Measurements from ENCODE around the gene VEGFB. TPM values are rescaled to one million over a fixed set of nuclear protein-coding genes. Genes with fewer than 3 reads are reported as not detected.
A peak's percentile ranks its signal among the peaks of the same experiment; 100 is the strongest.

The VEGFB gene
- total RNA-seq, 2 experiments from 2014 or later: 81.5 to 87.8 TPM

GRCh38 chr11:64269540-64270220 is 35.3 kb downstream of the VEGFB start:
- ChIA-PET POLR2A (interaction anchor here (0.5 to 5.6 kb wide), 18 partner anchors 8 to 301 kb away, joined by 3 to 79 read pairs (median 6); partner anchors contain the start of genes BAD, CCDC88B, ESRRA and FERMT3), CTCF (interaction anchor here (1.0 to 15.6 kb wide), 12 partner anchors 12 to 71 kb away, joined by 3 to 148 read pairs (median 4); partner anchors contain the start of genes CATSPERZ, CCDC88B, ESRRA and FERMT3)
- Mint-ChIP-seq H3K9me3 (ENCODE audit: insufficient read depth) (no peaks in the 10 kb centered on the region), H3K27ac (peak overlapping the region; percentile 97), H3K27me3 (ENCODE audit: low read depth) (no peaks in the 10 kb centered on the region), H3K4me3 (peak overlapping the region; percentile 93), H3K36me3 (ENCODE audit: low read depth) (peaks cover 24% of the 10 kb centered on the region), H3K4me1 (ENCODE audit: low read depth) (peaks cover 34% of the 10 kb centered on the region)
- DNase-seq (peak; percentile 97), ATAC-seq (peak; percentile 74)

- H3K27ac Mint-ChIP-seq: no peak overlapping the region
- H3K4me1 Mint-ChIP-seq (ENCODE audit: low read depth): peaks cover 26% of the 10 kb centered on the region
- H3K27me3 Mint-ChIP-seq (ENCODE audit: low read depth): no peaks in the 10 kb centered on the region
- ATAC-seq: no peak
- ChIA-PET POLR2A (no interaction called here), CTCF (interaction anchor here (15.6 kb wide), 1 partner anchor 28 kb away, joined by 148 read pairs; the partner anchor contains the start of genes CATSPERZ and ESRRA)
- no peak for DNase-seq
- no peak overlapping the region for H3K4me3 Mint-ChIP-seq
- no peaks in the 10 kb centered on the region for H3K9me3 Mint-ChIP-seq (ENCODE audit: insufficient read depth)
- H3K36me3 Mint-ChIP-seq (ENCODE audit: low read depth): peaks cover 23% of the 10 kb centered on the region
Measured at GRCh38 chr11:64275031-64275800, 40.8 kb downstream of the VEGFB start.

GRCh38 chr11:64275841-64276240 is 41.5 kb downstream of the VEGFB start:
- Mint-ChIP-seq H3K27me3 (ENCODE audit: low read depth) (no peaks in the 10 kb centered on the region), H3K27ac (no peak overlapping the region), H3K9me3 (ENCODE audit: insufficient read depth) (no peaks in the 10 kb centered on the region), H3K4me3 (no peak overlapping the region), H3K4me1 (ENCODE audit: low read depth) (peaks cover 24% of the 10 kb centered on the region), H3K36me3 (ENCODE audit: low read depth) (peaks cover 21% of the 10 kb centered on the region)
- DNase-seq: no peak
- POLR2A ChIA-PET: no interaction called here
- CTCF ChIA-PET: interaction anchor here (15.6 kb wide), 1 partner anchor 27 kb away, joined by 148 read pairs; the partner anchor contains the start of genes CATSPERZ and ESRRA
- no peak for ATAC-seq

- peaks cover 22% of the 10 kb centered on the region for H3K4me1 Mint-ChIP-seq (ENCODE audit: low read depth)
- no peaks in the 10 kb centered on the region for H3K9me3 Mint-ChIP-seq (ENCODE audit: insufficient read depth)
- H3K27ac Mint-ChIP-seq: no peak overlapping the region
- ATAC-seq: no peak
- no peak for DNase-seq
- no peak overlapping the region for H3K4me3 Mint-ChIP-seq
- POLR2A ChIA-PET: interaction anchor here (1.7 kb wide), 1 partner anchor 8 kb away, joined by 4 read pairs; no protein-coding TSS in a partner anchor
- CTCF ChIA-PET: interaction anchor here (15.6 kb wide), 1 partner anchor 26 kb away, joined by 148 read pairs; the partner anchor contains the start of genes CATSPERZ and ESRRA
- H3K27me3 Mint-ChIP-seq (ENCODE audit: low read depth): no peaks in the 10 kb centered on the region
- H3K36me3 Mint-ChIP-seq (ENCODE audit: low read depth): peaks cover 27% of the 10 kb centered on the region
Measured at GRCh38 chr11:64276653-64277431, 42.5 kb downstream of the VEGFB start.

GRCh38 chr11:64278576-64279190 is 44.3 kb downstream of the VEGFB start:
- peaks cover 24% of the 10 kb centered on the region for H3K4me1 Mint-ChIP-seq (ENCODE audit: low read depth)
- peak; percentile 13 for ATAC-seq
- ChIA-PET POLR2A (interaction anchor here (1.7 kb wide), 1 partner anchor 10 kb away, joined by 4 read pairs; no protein-coding TSS in a partner anchor), CTCF (interaction anchor here (15.6 kb wide), 1 partner anchor 24 kb away, joined by 148 read pairs; the partner anchor contains the start of genes CATSPERZ and ESRRA)
- H3K27ac Mint-ChIP-seq: no peak overlapping the region
- DNase-seq: no peak
- no peak overlapping the region for H3K4me3 Mint-ChIP-seq
- H3K27me3 Mint-ChIP-seq (ENCODE audit: low read depth): no peaks in the 10 kb centered on the region
- peaks cover 32% of the 10 kb centered on the region for H3K36me3 Mint-ChIP-seq (ENCODE audit: low read depth)
- H3K9me3 Mint-ChIP-seq (ENCODE audit: insufficient read depth): no peaks in the 10 kb centered on the region

GRCh38 chr11:64281957-64282770 is 47.8 kb downstream of the VEGFB start:
- no peak overlapping the region for H3K27ac Mint-ChIP-seq
- peaks cover 36% of the 10 kb centered on the region for H3K4me1 Mint-ChIP-seq (ENCODE audit: low read depth)
- H3K4me3 Mint-ChIP-seq: no peak overlapping the region
- CTCF ChIA-PET: interaction anchor here (0.9 to 8.6 kb wide), 6 partner anchors 10 to 78 kb away, joined by 3 to 118 read pairs (median 5); partner anchors contain the start of genes CATSPERZ and ESRRA
- H3K27me3 Mint-ChIP-seq (ENCODE audit: low read depth): no peaks in the 10 kb centered on the region
- no peak for DNase-seq
- ATAC-seq: no peak
- H3K9me3 Mint-ChIP-seq (ENCODE audit: insufficient read depth): no peaks in the 10 kb centered on the region
- peaks cover 20% of the 10 kb centered on the region for H3K36me3 Mint-ChIP-seq (ENCODE audit: low read depth)
- POLR2A ChIA-PET: interaction anchor here (7.8 kb wide), 1 partner anchor 12 kb away, joined by 79 read pairs; no protein-coding TSS in a partner anchor

GRCh38 chr11:64283092-64283491 is 48.7 kb downstream of the VEGFB start:
- Mint-ChIP-seq H3K27me3 (ENCODE audit: low read depth) (no peaks in the 10 kb centered on the region), H3K36me3 (ENCODE audit: low read depth) (peaks cover 20% of the 10 kb centered on the region), H3K4me1 (ENCODE audit: low read depth) (peaks cover 33% of the 10 kb centered on the region), H3K27ac (peak overlapping the region; percentile 11), H3K4me3 (peak overlapping the region; percentile 79), H3K9me3 (ENCODE audit: insufficient read depth) (no peaks in the 10 kb centered on the region)
- ATAC-seq: no peak
- ChIA-PET POLR2A (interaction anchor here (7.8 kb wide), 1 partner anchor 13 kb away, joined by 79 read pairs; no protein-coding TSS in a partner anchor), CTCF (interaction anchor here (1.3 to 8.6 kb wide), 5 partner anchors 11 to 79 kb away, joined by 3 to 118 read pairs (median 5); partner anchors contain the start of genes CATSPERZ and ESRRA)
- no peak for DNase-seq

GRCh38 chr11:64284048-64284961 is 49.9 kb downstream of the VEGFB start, which contains the start of gene BAD:
Gene BAD, minus strand, starts transcription at chr11:64284665. Its CDS starts 297 bp downstream, at chr11:64284368.
- Mint-ChIP-seq H3K27me3 (ENCODE audit: low read depth) (no peaks in the 10 kb centered on the region), H3K9me3 (ENCODE audit: insufficient read depth) (no peaks in the 10 kb centered on the region), H3K4me1 (ENCODE audit: low read depth) (peaks cover 25% of the 10 kb centered on the region), H3K36me3 (ENCODE audit: low read depth) (peaks cover 15% of the 10 kb centered on the region), H3K4me3 (peak within 1 kb of the TSS; percentile 81), H3K27ac (peak within 1 kb of the TSS; percentile 89)
- ATAC-seq (peak; percentile 86), DNase-seq (peak; percentile 95)
- ChIA-PET POLR2A (interaction anchor here (0.5 to 7.8 kb wide), 11 partner anchors 12 to 247 kb away, joined by 3 to 79 read pairs (median 6); partner anchors contain the start of genes ESRRA, FERMT3, NUDT22 and PRDX5), CTCF (interaction anchor here (0.9 to 8.6 kb wide), 8 partner anchors 12 to 79 kb away, joined by 3 to 118 read pairs (median 6); partner anchors contain the start of genes CATSPERZ, ESRRA, FERMT3 and FKBP2)
